ENCODE results near the gene DTNA.
"Not testable (repeated sequence)": the region's sequence is repeated elsewhere in the genome, so short reads cannot be mapped to it uniquely, and the experiment has no call there.

Gene DTNA

DNA sequence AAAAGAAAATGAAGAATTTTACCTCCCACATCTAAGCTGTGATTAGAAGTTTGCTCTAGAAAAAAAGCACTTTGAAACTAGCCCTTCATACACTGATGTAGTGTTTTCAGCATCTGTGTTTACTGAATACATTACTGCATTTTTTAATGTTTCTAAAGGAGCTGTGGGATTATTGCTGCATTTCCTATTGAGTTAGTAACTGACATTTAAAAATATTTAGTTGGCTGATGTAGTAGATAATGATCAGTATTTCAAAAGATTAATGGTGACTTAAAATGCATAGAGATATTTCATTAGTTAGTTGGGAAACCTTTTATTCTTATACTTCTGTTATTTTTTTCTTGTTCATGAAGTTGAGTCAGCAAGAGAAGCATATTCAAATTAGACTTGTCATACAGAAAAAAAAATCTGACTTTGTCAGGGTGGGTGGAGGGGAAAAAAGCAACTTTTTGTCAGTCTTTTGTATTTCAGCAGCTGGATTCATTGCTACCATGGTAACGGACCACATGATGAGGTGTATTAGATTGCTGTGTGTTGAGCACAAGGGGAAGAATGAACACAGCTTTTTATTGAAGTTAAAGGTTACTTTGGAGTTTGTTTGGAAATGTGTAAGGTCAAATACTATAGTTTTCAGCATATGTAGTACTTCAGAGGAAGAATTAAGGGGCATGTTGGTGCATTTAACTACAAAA, at the start of gene DTNA:
Gene DTNA (plus strand): TSS at position 549 of the 692 bp plus-strand sequence. CDS start 45,679 bp downstream, outside the sequence.
- no peak within 1 kb of the TSS for H3K4me3 ChIP-seq (ENCODE audit: severe bottlenecking)
- ATAC-seq (ENCODE audit: low read depth) (peak; percentile 64), DNase-seq (ENCODE audit: low spot score) (no peak)
- H3K9me3 ChIP-seq (ENCODE audit: severe bottlenecking), result no peaks in the 10 kb centered on the region
- H3K27me3 ChIP-seq (ENCODE audit: insufficient read depth, poor library complexity, severe bottlenecking), result no peaks in the 10 kb centered on the region
- H3K4me1 ChIP-seq (ENCODE audit: insufficient read depth, poor library complexity, severe bottlenecking), result peaks cover 44% of the 10 kb centered on the region
- H3K27ac ChIP-seq (ENCODE audit: poor library complexity, severe bottlenecking), result peak within 1 kb of the TSS; percentile 81
- H3K36me3 ChIP-seq (ENCODE audit: low read depth), result no peaks in the 10 kb centered on the region
- TF ChIP-seq, protein P1, sequence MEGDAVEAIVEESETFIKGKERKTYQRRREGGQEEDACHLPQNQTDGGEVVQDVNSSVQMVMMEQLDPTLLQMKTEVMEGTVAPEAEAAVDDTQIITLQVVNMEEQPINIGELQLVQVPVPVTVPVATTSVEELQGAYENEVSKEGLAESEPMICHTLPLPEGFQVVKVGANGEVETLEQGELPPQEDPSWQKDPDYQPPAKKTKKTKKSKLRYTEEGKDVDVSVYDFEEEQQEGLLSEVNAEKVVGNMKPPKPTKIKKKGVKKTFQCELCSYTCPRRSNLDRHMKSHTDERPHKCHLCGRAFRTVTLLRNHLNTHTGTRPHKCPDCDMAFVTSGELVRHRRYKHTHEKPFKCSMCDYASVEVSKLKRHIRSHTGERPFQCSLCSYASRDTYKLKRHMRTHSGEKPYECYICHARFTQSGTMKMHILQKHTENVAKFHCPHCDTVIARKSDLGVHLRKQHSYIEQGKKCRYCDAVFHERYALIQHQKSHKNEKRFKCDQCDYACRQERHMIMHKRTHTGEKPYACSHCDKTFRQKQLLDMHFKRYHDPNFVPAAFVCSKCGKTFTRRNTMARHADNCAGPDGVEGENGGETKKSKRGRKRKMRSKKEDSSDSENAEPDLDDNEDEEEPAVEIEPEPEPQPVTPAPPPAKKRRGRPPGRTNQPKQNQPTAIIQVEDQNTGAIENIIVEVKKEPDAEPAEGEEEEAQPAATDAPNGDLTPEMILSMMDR (IDR thresholded peaks at IDR 0.05; ENCODE audit: poor library complexity, severe bottlenecking), result no peak

DNA sequence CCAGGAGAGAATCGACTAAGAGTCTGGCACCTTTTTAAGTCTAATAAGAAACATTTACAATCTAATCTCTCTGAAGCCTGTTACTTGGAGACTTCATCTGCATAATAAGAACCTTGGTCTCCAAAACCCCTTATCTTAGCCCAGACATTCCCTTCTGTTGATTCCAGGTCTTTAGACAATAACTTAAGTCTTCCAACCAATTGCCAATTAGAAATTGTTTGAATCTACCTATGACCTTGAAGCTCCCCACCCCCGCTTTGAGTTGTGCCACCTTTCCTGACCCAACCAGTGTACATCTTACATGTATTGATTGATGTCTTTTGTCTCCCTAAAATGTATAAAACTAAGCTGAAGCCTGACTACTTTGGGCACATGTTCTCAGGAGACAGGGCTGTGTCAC, 49.5 kb upstream of the DTNA start:
- no peaks in the 10 kb centered on the region for H3K36me3 ChIP-seq (ENCODE audit: low read depth)
- H3K4me3 ChIP-seq (ENCODE audit: severe bottlenecking), result no peak overlapping the region
- no peaks in the 10 kb centered on the region for H3K9me3 ChIP-seq (ENCODE audit: severe bottlenecking)
- ATAC-seq (ENCODE audit: low read depth) (no peak), DNase-seq (ENCODE audit: low spot score) (no peak)
- TF ChIP-seq, protein P1 (IDR thresholded peaks at IDR 0.05; ENCODE audit: poor library complexity, severe bottlenecking), result no peak
- no peaks in the 10 kb centered on the region for H3K27me3 ChIP-seq (ENCODE audit: insufficient read depth, poor library complexity, severe bottlenecking)
- no peak overlapping the region for H3K27ac ChIP-seq (ENCODE audit: poor library complexity, severe bottlenecking)
- peaks cover 10% of the 10 kb centered on the region for H3K4me1 ChIP-seq (ENCODE audit: insufficient read depth, poor library complexity, severe bottlenecking)

DNA sequence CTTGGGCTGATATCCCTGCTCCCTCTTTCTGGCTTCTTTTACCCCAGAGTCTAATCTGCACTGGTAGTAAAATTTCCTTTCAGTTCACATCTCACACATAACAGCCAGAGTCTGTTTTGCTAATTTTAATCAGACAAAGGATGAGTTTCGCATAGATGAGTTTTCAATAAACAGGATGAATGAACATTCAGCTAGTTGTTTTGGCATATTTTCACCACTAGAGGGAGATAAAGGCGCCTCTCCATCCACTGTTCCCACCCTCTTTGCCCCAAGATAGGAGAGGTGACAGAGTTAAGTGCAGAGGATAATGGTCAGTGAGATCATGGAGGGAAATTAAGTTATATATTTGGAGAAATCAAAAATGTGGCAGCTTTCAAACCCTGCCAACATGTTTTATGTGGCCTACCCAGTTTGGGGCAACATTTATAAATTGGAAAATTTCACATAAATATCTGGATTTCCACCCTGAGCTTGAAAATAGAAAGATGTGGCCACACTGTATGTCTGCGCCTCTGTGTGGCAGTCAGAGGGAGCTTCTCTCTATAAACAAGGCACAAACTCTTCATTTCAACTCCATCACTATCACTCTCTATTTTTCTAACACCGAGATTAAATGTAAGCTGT, 48.5 kb upstream of the DTNA start:
- Histone ChIP-seq H3K4me3 (ENCODE audit: severe bottlenecking) (no peak overlapping the region), H3K36me3 (ENCODE audit: low read depth) (no peaks in the 10 kb centered on the region), H3K4me1 (ENCODE audit: insufficient read depth, poor library complexity, severe bottlenecking) (peaks cover 10% of the 10 kb centered on the region), H3K27me3 (ENCODE audit: insufficient read depth, poor library complexity, severe bottlenecking) (no peaks in the 10 kb centered on the region), H3K27ac (ENCODE audit: poor library complexity, severe bottlenecking) (no peak overlapping the region), H3K9me3 (ENCODE audit: severe bottlenecking) (no peaks in the 10 kb centered on the region)
- ATAC-seq (ENCODE audit: low read depth) (peak; percentile 61; the same call in 2 of the 3 replicates), DNase-seq (ENCODE audit: low spot score) (no peak)
- TF ChIP-seq, protein P1 (IDR thresholded peaks at IDR 0.05; ENCODE audit: poor library complexity, severe bottlenecking), result peak; percentile 86

DNA sequence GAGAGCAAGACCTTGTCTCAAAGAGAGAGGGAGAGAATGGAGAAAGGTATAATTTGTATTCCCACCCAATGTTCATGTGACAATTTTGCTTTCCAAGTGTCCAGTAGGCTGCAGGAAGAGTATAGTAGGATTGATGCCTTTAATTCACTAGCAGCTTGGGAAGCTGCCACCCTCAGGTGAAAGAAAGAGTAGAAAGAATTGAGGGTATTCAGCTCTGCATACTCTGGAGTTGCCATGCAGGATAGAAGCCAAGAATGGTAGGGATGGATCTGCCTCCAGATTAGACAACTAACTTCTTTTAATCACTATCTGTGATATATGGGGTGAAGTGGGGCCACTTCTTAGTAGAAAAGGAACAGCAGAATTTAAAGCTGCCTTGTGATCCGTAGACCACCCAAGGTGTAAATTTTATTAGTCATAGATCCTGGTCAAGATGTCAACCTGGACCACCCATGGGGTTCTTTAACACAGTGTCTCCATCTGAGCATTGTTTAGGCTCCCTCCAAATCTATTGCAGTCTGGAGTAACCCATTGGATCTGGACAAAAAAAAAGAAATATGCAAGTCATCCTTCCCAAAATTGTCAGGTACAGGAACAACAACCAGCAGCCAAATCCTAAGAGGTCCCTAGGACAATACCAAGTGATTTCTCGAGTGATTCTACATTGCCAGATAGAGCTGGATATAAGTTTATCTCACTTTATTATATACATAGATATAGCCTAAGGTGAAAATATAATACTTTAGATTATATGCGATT, 33.1 kb upstream of the DTNA start:
- no peak for DNase-seq (ENCODE audit: low spot score)
- ATAC-seq (ENCODE audit: low read depth), result no peak
- TF ChIP-seq, protein P1 (IDR thresholded peaks at IDR 0.05; ENCODE audit: poor library complexity, severe bottlenecking), result no peak
- no peak overlapping the region for H3K4me3 ChIP-seq (ENCODE audit: severe bottlenecking)
- no peaks in the 10 kb centered on the region for H3K4me1 ChIP-seq (ENCODE audit: insufficient read depth, poor library complexity, severe bottlenecking)
- no peak overlapping the region for H3K27ac ChIP-seq (ENCODE audit: poor library complexity, severe bottlenecking)
- no peaks in the 10 kb centered on the region for H3K36me3 ChIP-seq (ENCODE audit: low read depth)
- H3K9me3 ChIP-seq (ENCODE audit: severe bottlenecking), result no peaks in the 10 kb centered on the region
- H3K27me3 ChIP-seq (ENCODE audit: insufficient read depth, poor library complexity, severe bottlenecking), result no peaks in the 10 kb centered on the region

DNA sequence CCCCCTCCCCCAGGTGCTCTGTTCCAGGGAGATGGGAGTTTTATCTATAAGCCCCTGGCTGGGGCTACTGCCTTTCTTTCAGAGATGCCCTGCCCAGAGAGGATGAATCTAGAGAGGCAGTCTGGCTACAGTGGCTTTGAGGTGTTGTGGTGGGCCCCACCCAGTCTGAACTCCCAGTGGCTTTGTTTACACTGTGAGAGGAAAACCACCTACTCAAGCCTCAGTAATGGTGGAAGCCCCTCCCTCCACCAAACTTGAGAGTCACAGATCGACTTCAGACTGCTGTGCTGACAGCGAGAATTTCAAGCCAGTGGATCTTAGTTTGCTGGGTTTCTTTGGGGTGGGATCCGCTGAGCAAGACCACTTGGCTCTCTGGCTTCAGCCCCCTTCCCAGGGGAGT, 20.3 kb upstream of the DTNA start:
- H3K27ac ChIP-seq (ENCODE audit: poor library complexity, severe bottlenecking); H3K27me3 ChIP-seq (ENCODE audit: insufficient read depth, poor library complexity, severe bottlenecking); H3K4me3 ChIP-seq (ENCODE audit: severe bottlenecking); H3K9me3 ChIP-seq (ENCODE audit: severe bottlenecking); H3K4me1 ChIP-seq (ENCODE audit: insufficient read depth, poor library complexity, severe bottlenecking); ATAC-seq (ENCODE audit: low read depth); H3K36me3 ChIP-seq (ENCODE audit: low read depth); DNase-seq (ENCODE audit: low spot score): not testable (repeated sequence)
